SK-N-SH (cell line): ENCODE data around the gene NHS.

Source experiments
- CHD2 ChIP-seq: fragments of 150-350 bp; IDR thresholded peaks from 2 replicates; pipeline ENCODE4 v1.6.1; 2018; ENCODE audit warnings: low read length; ENCODE audit not compliant: partially characterized antibody
- EP300 ChIP-seq, 2 experiments: IDR thresholded peaks; 2 replicates each; pipeline versions ENCODE4 v1.4.0 to v1.6.1; 2012; ENCODE audit warnings: borderline replicate concordance in 1 of 2, low read depth in 1 of 2, low read length in 1 of 2
- FOXM1 ChIP-seq: IDR thresholded peaks from 2 replicates; pipeline ENCODE4 v1.4.0; 2012; ENCODE audit warnings: low read depth, mild to moderate bottlenecking
- JUND ChIP-seq: IDR thresholded peaks from 2 replicates; pipeline ENCODE4 v1.4.0; 2012
- MXI1 ChIP-seq: IDR thresholded peaks from 2 replicates; pipeline ENCODE4 v1.6.1; 2012; ENCODE audit warnings: mild to moderate bottlenecking, low read depth, low read length, improper control_type of control experiment
- POLR2AphosphoS5 ChIP-seq: IDR thresholded peaks from 2 replicates; pipeline ENCODE4 v1.6.1; 2012; ENCODE audit warnings: low read depth, low read length
- RAD21 ChIP-seq: IDR thresholded peaks from 2 replicates; pipeline ENCODE4 v1.6.1; 2012; ENCODE audit warnings: mild to moderate bottlenecking, low read length
- RCOR1 ChIP-seq: fragments of 150-350 bp; IDR thresholded peaks from 2 replicates; pipeline ENCODE4 v1.6.1; 2017; ENCODE audit warnings: antibody characterized with exemption, low read length
- REST ChIP-seq: IDR thresholded peaks from 2 replicates; pipeline ENCODE4 v1.6.1; 2012; ENCODE audit warnings: mild to moderate bottlenecking, low read depth, low read length, moderate library complexity
- TEAD4 ChIP-seq: IDR thresholded peaks from 2 replicates; pipeline ENCODE4 v1.4.0; 2012; ENCODE audit warnings: mild to moderate bottlenecking, borderline replicate concordance; ENCODE audit not compliant: insufficient read depth
- YY1 ChIP-seq: IDR thresholded peaks from 2 replicates; pipeline ENCODE4 v1.4.0; 2012; ENCODE audit warnings: low read depth, mild to moderate bottlenecking
- TF ChIP-seq, protein P1 (sequence below): fragments of 200-600 bp; sonication (generic); IDR thresholded peaks from 2 replicates; pipeline ENCODE4 v1.6.1; 2017; ENCODE audit warnings: antibody characterized with exemption, mild to moderate bottlenecking, moderate library complexity
- TF ChIP-seq, protein P2 (sequence below): IDR thresholded peaks from 2 replicates; pipeline ENCODE4 v1.4.0; 2012; ENCODE audit warnings: low read depth
- TF ChIP-seq, protein P3 (sequence below): fragments of 150-350 bp; IDR thresholded peaks from 2 replicates; pipeline ENCODE4 v1.6.1; 2016; ENCODE audit warnings: mild to moderate bottlenecking, low read depth, low read length

- TF ChIP-seq, protein P1, sequence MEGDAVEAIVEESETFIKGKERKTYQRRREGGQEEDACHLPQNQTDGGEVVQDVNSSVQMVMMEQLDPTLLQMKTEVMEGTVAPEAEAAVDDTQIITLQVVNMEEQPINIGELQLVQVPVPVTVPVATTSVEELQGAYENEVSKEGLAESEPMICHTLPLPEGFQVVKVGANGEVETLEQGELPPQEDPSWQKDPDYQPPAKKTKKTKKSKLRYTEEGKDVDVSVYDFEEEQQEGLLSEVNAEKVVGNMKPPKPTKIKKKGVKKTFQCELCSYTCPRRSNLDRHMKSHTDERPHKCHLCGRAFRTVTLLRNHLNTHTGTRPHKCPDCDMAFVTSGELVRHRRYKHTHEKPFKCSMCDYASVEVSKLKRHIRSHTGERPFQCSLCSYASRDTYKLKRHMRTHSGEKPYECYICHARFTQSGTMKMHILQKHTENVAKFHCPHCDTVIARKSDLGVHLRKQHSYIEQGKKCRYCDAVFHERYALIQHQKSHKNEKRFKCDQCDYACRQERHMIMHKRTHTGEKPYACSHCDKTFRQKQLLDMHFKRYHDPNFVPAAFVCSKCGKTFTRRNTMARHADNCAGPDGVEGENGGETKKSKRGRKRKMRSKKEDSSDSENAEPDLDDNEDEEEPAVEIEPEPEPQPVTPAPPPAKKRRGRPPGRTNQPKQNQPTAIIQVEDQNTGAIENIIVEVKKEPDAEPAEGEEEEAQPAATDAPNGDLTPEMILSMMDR = no peak
- TF ChIP-seq RCOR1 (no peak), POLR2AphosphoS5 (no peak), EP300 (IDR thresholded peaks at IDR 0.05; ENCODE audit: borderline replicate concordance in 1 of 2, low read depth in 1 of 2, low read length in 1 of 2) (no peak), CHD2 (no peak), REST (no peak), YY1 (no peak), FOXM1 (no peak), JUND (no peak), RAD21 (no peak), MXI1 (no peak), TEAD4 (no peak)
- TF ChIP-seq, protein P2, sequence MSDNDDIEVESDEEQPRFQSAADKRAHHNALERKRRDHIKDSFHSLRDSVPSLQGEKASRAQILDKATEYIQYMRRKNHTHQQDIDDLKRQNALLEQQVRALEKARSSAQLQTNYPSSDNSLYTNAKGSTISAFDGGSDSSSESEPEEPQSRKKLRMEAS = no peak
- TF ChIP-seq, protein P3, sequence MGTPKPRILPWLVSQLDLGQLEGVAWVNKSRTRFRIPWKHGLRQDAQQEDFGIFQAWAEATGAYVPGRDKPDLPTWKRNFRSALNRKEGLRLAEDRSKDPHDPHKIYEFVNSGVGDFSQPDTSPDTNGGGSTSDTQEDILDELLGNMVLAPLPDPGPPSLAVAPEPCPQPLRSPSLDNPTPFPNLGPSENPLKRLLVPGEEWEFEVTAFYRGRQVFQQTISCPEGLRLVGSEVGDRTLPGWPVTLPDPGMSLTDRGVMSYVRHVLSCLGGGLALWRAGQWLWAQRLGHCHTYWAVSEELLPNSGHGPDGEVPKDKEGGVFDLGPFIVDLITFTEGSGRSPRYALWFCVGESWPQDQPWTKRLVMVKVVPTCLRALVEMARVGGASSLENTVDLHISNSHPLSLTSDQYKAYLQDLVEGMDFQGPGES = no peak
Measured at GRCh38 chrX:17685026-17685425, 310.0 kb downstream of the NHS start.
